ENCODE data around the gene PRPF38B. TPM values are rescaled to one million over a fixed set of nuclear protein-coding genes. Genes with fewer than 3 reads are reported as not detected.

PRPF38B gene
- total RNA-seq, 4 donors from 2014 or later = 11.7 to 56.4 (median 39.2) TPM

DNA sequence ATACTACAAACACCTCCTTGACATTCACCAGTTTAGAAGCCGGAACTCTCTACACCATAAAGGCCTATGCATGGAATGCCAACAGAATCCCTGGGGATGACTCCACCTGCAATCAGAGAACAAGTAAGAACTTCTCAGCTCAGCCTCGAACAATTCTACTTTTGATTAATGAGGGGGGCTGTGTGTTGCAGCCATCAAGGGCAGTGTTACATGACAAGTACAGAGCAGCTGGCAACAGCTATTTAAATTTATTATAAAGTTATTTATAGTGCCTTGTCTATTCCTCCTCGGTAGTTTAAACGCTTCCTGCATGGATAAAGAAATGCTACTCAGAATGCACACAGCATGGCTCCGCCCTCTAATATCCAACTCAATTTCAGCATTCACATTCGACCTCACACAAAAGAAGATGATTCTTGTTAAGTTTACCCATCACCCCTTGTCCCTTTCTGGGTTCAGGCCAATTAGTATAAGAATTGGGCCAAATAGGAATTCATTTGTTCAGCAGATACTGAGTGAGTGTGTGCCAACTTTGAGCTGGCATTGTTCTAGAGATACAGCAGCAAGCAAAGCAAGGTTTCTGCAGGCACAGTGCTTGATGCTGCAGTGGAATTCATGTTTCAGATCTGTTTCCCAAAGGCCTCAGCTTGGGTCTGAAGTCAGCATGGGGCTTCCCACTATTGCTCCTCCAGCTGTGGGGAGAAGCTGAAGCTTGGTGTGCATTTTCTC lies 27.0 kb downstream of the PRPF38B start:
- no peaks in the 10 kb centered on the region for H3K9me3 ChIP-seq
- no peak overlapping the region for H3K27ac ChIP-seq
- no peaks in the 10 kb centered on the region for H3K27me3 ChIP-seq
- 62 to 75% methylated on average over 2 to 6 of the region's 6 CpGs for WGBS, 2 donors (ENCODE audit: low coverage in 1 of 2)
- H3K4me1 ChIP-seq = no peaks in the 10 kb centered on the region
- intact Hi-C loops (cut with DNase I; ENCODE audit: low total_unique reads) = no loop called here
- no peak for DNase-seq
- TF ChIP-seq, protein P1, sequence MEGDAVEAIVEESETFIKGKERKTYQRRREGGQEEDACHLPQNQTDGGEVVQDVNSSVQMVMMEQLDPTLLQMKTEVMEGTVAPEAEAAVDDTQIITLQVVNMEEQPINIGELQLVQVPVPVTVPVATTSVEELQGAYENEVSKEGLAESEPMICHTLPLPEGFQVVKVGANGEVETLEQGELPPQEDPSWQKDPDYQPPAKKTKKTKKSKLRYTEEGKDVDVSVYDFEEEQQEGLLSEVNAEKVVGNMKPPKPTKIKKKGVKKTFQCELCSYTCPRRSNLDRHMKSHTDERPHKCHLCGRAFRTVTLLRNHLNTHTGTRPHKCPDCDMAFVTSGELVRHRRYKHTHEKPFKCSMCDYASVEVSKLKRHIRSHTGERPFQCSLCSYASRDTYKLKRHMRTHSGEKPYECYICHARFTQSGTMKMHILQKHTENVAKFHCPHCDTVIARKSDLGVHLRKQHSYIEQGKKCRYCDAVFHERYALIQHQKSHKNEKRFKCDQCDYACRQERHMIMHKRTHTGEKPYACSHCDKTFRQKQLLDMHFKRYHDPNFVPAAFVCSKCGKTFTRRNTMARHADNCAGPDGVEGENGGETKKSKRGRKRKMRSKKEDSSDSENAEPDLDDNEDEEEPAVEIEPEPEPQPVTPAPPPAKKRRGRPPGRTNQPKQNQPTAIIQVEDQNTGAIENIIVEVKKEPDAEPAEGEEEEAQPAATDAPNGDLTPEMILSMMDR (IDR thresholded peaks at IDR 0.05) = no peak
- TF ChIP-seq POLR2A (IDR thresholded peaks at IDR 0.05) (no peak), EP300 (IDR thresholded peaks at IDR 0.05; ENCODE audit: low read depth) (no peak), POLR2AphosphoS5 (IDR thresholded peaks at IDR 0.05) (no peak)
- no peak overlapping the region for H3K4me3 ChIP-seq
- no peaks in the 10 kb centered on the region for H3K36me3 ChIP-seq
- in situ Hi-C loops (cut with MboI; ENCODE audit: low pct_ligation_motif_present in 1 of 4, low pct_unique_long_range_greater_than_20kb in 1 of 4, low sequenced_read_pairs in 3 of 4) = no loop called here

DNA sequence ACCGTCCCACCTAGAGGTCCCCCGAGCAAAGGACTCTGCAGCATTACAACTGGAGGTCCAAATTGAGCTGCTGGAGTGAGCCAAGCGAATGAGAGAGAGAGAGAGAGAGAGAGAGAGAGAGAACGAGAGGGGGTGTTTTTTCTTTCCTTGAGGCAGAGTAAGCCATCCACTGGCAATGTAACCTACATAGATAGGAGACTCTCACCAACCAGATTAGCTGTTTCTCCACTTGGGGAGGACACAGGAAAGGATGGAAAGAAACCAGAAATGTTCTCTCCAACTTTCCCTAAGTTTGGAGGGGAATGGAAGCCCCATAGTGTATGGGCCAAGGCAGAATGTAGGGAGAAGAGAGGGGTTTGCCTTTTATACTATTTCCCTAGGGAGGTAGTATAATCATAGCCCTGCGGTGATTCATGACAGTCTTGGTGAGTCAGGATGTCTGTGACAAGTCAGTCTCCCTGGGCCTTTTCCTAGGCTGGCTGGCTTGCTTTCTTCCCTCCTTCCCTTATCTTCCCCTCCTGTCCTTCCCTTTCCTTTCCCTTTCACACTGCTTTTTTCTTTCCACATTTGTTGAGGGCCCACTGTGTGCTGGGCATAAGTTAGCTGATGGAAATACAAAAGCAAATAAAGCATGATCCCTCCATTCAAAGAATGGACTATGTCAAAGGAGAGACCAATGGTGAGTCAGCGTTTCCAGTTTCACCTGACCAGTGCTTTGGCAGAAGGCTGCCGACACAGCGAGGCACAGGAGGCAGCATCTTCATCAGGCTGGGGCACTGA lies 27.7 kb downstream of the PRPF38B start:
- H3K9me3 ChIP-seq = no peaks in the 10 kb centered on the region
- no peaks in the 10 kb centered on the region for H3K27me3 ChIP-seq
- DNase-seq = no peak
- 78 to 83% methylated on average over 7 to 8 of the region's 8 CpGs for WGBS, 2 donors (ENCODE audit: low coverage in 1 of 2)
- no peaks in the 10 kb centered on the region for H3K36me3 ChIP-seq
- H3K4me3 ChIP-seq = no peak overlapping the region
- H3K4me1 ChIP-seq = no peaks in the 10 kb centered on the region
- in situ Hi-C loops (cut with MboI; ENCODE audit: low pct_ligation_motif_present in 1 of 4, low pct_unique_long_range_greater_than_20kb in 1 of 4, low sequenced_read_pairs in 3 of 4) = no loop called here
- H3K27ac ChIP-seq = no peak overlapping the region
- intact Hi-C loops (cut with DNase I; ENCODE audit: low total_unique reads) = no loop called here
- TF ChIP-seq POLR2A (IDR thresholded peaks at IDR 0.05) (no peak), EP300 (IDR thresholded peaks at IDR 0.05; ENCODE audit: low read depth) (no peak), POLR2AphosphoS5 (IDR thresholded peaks at IDR 0.05) (no peak)
- TF ChIP-seq, protein P1 (IDR thresholded peaks at IDR 0.05) = no peak

DNA sequence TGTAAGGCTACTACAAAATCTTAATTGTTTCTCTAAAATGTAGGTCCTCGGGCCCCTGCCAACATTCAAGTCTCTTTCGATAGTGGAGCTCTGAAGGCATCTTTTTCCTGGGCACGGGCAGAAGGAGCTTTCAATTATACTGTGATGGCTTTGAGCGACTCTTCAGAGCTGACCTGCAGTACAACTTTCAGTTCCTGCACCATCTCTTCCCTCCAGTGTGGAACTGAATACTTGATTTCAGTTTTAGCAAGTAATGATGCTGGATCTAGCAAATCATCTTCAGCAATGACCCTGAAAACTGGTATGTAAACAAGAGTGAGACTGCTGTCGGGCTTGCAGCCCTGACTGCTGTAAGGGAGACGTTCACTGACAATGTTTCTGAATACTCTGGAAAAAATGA lies 30.2 kb downstream of the PRPF38B start:
- peak overlapping the region in 1 of 4 donors; percentile 8 for H3K27ac ChIP-seq

GRCh38 chr1:108725906-108726305 lies 33.8 kb downstream of the PRPF38B start:
- in situ Hi-C loops (cut with MboI; ENCODE audit: low pct_ligation_motif_present in 1 of 4, low pct_unique_long_range_greater_than_20kb in 1 of 4, low sequenced_read_pairs in 3 of 4) (no loop called here), intact Hi-C loops (cut with DNase I; ENCODE audit: low total_unique reads) (no loop called here)
- 40 to 71% methylated on average over 1 of the region's 1 CpG for WGBS, 2 donors (ENCODE audit: low coverage in 1 of 2)
- TF ChIP-seq POLR2AphosphoS5 (IDR thresholded peaks at IDR 0.05) (no peak), EP300 (IDR thresholded peaks at IDR 0.05; ENCODE audit: low read depth) (no peak), POLR2A (IDR thresholded peaks at IDR 0.05) (no peak)
- TF ChIP-seq, protein P1 (IDR thresholded peaks at IDR 0.05) = no peak
- Histone ChIP-seq H3K27ac (peak overlapping the region in 1 of 4 donors; percentile 28), H3K9me3 (no peaks in the 10 kb centered on the region), H3K4me1 (peaks cover 0 to 8% (median 0%) of the 10 kb centered on the region in 4 donors), H3K4me3 (no peak overlapping the region), H3K36me3 (no peaks in the 10 kb centered on the region), H3K27me3 (no peaks in the 10 kb centered on the region)
- no peak for DNase-seq

More for the DNA sequence above, 30.2 kb downstream of the PRPF38B start:
- Histone ChIP-seq H3K9me3 (no peaks in the 10 kb centered on the region), H3K4me3 (no peak overlapping the region), H3K4me1 (peaks cover 0 to 8% (median 0%) of the 10 kb centered on the region in 4 donors), H3K27me3 (no peaks in the 10 kb centered on the region), H3K36me3 (no peaks in the 10 kb centered on the region)
- TF ChIP-seq, protein P1 (IDR thresholded peaks at IDR 0.05) = no peak
- no peak for TF ChIP-seq EP300 (IDR thresholded peaks at IDR 0.05; ENCODE audit: low read depth)
- no peak for TF ChIP-seq POLR2A (IDR thresholded peaks at IDR 0.05)
- no peak for TF ChIP-seq POLR2AphosphoS5 (IDR thresholded peaks at IDR 0.05)
- WGBS, 2 donors (ENCODE audit: low coverage in 1 of 2) = 36 to 58% methylated on average over 4 to 6 of the region's 6 CpGs
- DNase-seq = no peak
- intact Hi-C loops (cut with DNase I; ENCODE audit: low total_unique reads) = no loop called here
- in situ Hi-C loops (cut with MboI; ENCODE audit: low pct_ligation_motif_present in 1 of 4, low pct_unique_long_range_greater_than_20kb in 1 of 4, low sequenced_read_pairs in 3 of 4) = no loop called here

All from transverse colon (tissue), 4 donors.